GM23338 (cell line): Measurements from ENCODE around the gene HIP1.

Experiments
- CREB1 ChIP-seq: fragments of 250-450 bp; sonication (Bioruptor Pico); IDR thresholded peaks from 2 replicates; pipeline ENCODE4 v1.5.0; 2020; ENCODE audit warnings: low read depth, mild to moderate bottlenecking, moderate library complexity
- EZH2 ChIP-seq: fragments of 200-600 bp; sonication (generic); IDR thresholded peaks from one replicate; pipeline ENCODE4 v1.8.0; 2017; ENCODE audit warnings: antibody characterized with exemption, mild to moderate bottlenecking, low read depth; ENCODE audit not compliant: unreplicated experiment
- EZH2phosphoT487 ChIP-seq: fragments of 200-600 bp; sonication (generic); IDR thresholded peaks from one replicate; pipeline ENCODE4 v1.8.1; 2018; ENCODE audit warnings: antibody characterized with exemption; ENCODE audit not compliant: unreplicated experiment
- JUNB ChIP-seq: IDR thresholded peaks from one replicate; pipeline ENCODE4 v1.6.1; 2016; ENCODE audit warnings: antibody characterized with exemption; ENCODE audit not compliant: unreplicated experiment
- NANOG ChIP-seq: IDR thresholded peaks from 2 replicates; pipeline ENCODE4 v1.6.1; 2016; ENCODE audit warnings: antibody characterized with exemption, borderline replicate concordance
- POLR2AphosphoS5 ChIP-seq: IDR thresholded peaks from 2 replicates; pipeline ENCODE4 v1.6.1; 2016; ENCODE audit warnings: antibody characterized with exemption, low read depth
- REST ChIP-seq: IDR thresholded peaks from one replicate; pipeline ENCODE4 v1.6.1; 2018; ENCODE audit warnings: antibody characterized with exemption; ENCODE audit not compliant: unreplicated experiment
- STAT1 ChIP-seq: IDR thresholded peaks from one replicate; pipeline ENCODE4 v1.6.1; 2016; ENCODE audit warnings: antibody characterized with exemption; ENCODE audit not compliant: unreplicated experiment
- ZNF114 ChIP-seq: fragments of 250-450 bp; sonication (Bioruptor Pico); IDR thresholded peaks from 2 replicates; pipeline ENCODE4 v1.5.0; 2020; ENCODE audit warnings: mild to moderate bottlenecking, moderate library complexity
- ZNF331 ChIP-seq: fragments of 250-450 bp; sonication (Bioruptor Pico); IDR thresholded peaks from 2 replicates; pipeline ENCODE4 v1.5.0; 2020; ENCODE audit warnings: low read depth, mild to moderate bottlenecking, moderate library complexity
- ZNF462 ChIP-seq: fragments of 250-450 bp; sonication (Bioruptor Pico); IDR thresholded peaks from 2 replicates; pipeline ENCODE4 v1.5.0; 2020; ENCODE audit warnings: mild to moderate bottlenecking, moderate library complexity
- TF ChIP-seq, protein P1 (sequence below), 2 experiments: fragments of 200-600 bp in 1 of 2; sonication (generic) in 1 of 2; conservative IDR thresholded peaks; 2 replicates each; pipeline versions ENCODE4 v1.5.1 to v1.6.1; 2016 to 2017; ENCODE audit warnings: antibody characterized with exemption in 2 of 2, low read depth in 2 of 2, mild to moderate bottlenecking in 2 of 2, moderate library complexity in 1 of 2
- TF ChIP-seq, protein P2 (sequence below): IDR thresholded peaks from 2 replicates; pipeline ENCODE4 v1.6.1; 2016; ENCODE audit warnings: antibody characterized with exemption

- TF ChIP-seq, protein P1, sequence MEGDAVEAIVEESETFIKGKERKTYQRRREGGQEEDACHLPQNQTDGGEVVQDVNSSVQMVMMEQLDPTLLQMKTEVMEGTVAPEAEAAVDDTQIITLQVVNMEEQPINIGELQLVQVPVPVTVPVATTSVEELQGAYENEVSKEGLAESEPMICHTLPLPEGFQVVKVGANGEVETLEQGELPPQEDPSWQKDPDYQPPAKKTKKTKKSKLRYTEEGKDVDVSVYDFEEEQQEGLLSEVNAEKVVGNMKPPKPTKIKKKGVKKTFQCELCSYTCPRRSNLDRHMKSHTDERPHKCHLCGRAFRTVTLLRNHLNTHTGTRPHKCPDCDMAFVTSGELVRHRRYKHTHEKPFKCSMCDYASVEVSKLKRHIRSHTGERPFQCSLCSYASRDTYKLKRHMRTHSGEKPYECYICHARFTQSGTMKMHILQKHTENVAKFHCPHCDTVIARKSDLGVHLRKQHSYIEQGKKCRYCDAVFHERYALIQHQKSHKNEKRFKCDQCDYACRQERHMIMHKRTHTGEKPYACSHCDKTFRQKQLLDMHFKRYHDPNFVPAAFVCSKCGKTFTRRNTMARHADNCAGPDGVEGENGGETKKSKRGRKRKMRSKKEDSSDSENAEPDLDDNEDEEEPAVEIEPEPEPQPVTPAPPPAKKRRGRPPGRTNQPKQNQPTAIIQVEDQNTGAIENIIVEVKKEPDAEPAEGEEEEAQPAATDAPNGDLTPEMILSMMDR (conservative IDR thresholded peaks at IDR 0.05; ENCODE audit: low read depth in 2 of 2) = peak; percentile 11 to 15; a peak in 1 of 4 replicates
- TF ChIP-seq POLR2AphosphoS5 (no peak), REST (no peak), STAT1 (no peak), EZH2phosphoT487 (no peak), EZH2 (no peak), CREB1 (CRISPR knock-in tag) (no peak), ZNF114 (CRISPR knock-in tag) (no peak), ZNF331 (CRISPR knock-in tag) (no peak), NANOG (no peak), JUNB (no peak), ZNF462 (CRISPR knock-in tag) (no peak)
- TF ChIP-seq, protein P2, sequence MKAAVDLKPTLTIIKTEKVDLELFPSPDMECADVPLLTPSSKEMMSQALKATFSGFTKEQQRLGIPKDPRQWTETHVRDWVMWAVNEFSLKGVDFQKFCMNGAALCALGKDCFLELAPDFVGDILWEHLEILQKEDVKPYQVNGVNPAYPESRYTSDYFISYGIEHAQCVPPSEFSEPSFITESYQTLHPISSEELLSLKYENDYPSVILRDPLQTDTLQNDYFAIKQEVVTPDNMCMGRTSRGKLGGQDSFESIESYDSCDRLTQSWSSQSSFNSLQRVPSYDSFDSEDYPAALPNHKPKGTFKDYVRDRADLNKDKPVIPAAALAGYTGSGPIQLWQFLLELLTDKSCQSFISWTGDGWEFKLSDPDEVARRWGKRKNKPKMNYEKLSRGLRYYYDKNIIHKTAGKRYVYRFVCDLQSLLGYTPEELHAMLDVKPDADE = no peak
Measured at GRCh38 chr7:75757860-75758259, 19.1 kb upstream of the HIP1 start.
